A204.1 (cell line): ENCODE data around the gene MX2.
"Not testable (repeated sequence)": the region's sequence is repeated elsewhere in the genome, so short reads cannot be mapped to it uniquely, and the experiment has no call there.

Experiments used
- FAIRE-seq: peaks from 2 replicates; lab custom pipeline; 2012; peaks lifted over from hg19 to GRCh38; lab: Jason Lieb, UNC

The MX2 gene

DNA sequence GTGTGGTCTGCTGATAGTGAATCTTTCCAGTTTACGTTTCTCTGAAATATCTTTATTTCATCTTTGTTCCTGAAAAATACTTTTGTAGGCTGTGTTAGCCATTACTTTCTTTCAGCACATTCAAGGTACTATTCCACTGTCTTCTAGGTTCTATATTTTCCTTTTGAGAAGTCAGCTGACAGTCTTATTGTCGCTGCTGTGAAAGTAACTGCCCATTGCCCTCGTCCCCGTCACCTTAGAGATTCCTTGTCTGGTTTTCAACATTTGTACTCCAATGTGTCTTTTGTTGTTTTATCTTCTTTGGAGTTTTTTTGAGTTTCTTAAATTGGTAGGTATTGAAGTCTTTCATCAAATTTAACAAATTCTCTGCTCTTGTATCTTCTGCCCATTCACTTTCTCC, 19.8 kb upstream of the MX2 start:
- FAIRE-seq, result no peak

DNA sequence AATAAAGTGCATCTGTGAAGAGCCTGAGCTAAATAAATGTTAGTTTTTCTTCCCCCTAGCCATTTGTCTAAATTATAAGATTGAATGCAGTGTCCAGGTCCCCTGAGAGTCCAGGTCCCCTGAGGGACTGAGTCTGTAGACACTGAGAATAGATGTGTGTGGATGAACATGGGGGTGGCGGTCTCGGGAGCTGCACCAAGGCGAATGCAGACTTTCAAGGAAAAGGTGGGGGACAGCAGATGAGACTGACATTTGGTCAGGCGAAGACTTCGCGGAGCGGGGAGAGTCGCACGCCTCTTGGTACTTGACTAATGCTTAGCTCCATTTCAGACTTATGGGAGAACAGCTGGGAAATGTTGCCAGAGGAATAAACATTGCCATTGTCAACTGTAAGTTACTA, 17.7 kb upstream of the MX2 start:
- no peak for FAIRE-seq

DNA sequence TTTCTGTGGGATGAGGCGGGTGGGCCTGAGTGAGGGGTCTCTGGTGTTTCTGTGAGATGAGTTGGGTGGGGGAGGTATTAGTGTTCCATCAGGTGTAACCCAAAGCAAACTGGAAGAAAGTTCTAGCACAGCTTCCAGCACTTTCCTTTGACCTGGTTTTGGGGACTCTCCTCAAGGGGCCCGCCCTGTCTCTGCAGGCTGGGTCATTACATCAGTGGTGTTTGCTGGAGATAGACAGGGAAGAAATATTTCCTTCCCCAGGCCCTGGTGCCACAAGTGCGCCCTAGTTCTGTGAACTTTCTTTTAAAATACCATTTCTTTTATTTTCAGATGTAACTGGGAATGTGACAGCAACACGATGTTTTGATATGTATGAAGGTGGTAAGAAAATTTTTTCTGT, 16.5 kb upstream of the MX2 start:
- FAIRE-seq, result no peak

DNA sequence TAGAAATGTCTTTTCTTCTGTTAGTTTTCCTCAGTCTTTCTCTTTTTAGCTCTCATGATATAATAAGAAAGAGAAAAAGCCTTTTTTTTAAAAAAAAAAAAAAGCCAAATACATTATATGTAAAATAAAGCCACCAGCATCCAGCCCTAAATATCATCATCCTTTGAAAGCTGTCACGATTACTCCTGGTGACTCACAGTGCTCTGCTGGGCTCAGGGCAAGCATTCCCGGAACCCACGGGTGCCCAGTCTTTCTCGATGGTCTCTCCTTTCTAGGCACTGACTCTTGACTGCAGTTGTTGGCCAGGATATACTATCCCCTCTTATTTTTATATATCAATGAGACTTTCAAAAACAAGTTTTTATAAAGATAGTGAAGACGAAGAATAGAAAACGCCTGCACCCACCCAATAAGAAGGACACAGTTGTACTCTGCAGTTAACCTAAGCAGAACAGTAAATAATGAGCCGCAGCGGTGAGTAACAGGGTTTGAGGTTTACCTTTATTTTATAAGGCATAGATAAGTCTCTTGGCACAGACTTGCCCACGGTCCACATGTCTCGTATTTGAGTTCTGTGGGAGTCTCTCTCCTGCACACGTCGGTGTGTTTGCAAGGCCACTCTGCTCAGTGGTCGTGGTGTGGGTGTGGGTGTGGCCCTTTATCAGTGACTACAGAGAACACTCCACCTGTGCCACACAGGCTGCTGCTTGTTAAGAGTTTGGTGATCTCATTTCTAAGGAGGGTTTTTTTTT, 15.7 kb upstream of the MX2 start:
- no peak for FAIRE-seq

DNA sequence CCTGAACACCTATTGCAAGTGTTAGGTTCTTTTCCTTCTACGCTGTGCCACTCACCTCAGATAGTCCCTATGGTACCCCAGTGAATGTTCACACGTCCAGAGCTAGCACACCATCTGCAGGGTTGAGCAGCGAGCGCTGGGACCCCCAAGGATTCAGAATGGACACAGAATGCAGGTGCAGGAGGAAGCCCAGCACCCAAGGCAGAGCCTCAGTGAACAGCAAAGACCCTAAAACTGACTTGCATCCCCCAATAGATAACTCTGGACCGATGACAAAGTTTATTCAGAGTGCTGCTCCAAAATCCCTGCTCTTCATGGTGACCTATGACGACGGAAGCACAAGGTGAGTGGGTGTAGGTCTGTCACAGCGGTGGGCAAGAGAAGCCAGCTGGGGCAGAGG, 15.1 kb upstream of the MX2 start:
- FAIRE-seq, result no peak

- FAIRE-seq, result no peak
Measured at GRCh38 chr21:41348434-41348833, 13.4 kb upstream of the MX2 start.

DNA sequence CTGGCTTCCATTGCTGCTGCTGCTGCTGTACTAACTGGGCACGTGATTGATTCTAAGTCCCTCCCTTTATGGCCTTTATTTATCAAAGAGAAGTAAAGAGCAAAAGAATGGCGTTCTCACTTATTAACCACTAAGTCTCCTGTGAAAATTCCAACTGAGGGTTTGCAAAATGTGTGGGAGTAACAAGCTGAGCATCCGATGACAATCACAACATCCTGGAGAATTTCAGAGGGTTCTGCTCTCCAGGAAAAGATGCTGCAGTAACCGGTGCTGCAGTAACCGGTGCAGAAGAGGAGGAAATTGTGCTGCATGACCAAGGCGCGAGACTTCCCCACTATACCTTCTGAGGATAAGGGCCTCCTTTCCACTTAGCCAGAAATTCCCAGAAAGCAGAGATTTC, 12.7 kb upstream of the MX2 start:
- no peak for FAIRE-seq

DNA sequence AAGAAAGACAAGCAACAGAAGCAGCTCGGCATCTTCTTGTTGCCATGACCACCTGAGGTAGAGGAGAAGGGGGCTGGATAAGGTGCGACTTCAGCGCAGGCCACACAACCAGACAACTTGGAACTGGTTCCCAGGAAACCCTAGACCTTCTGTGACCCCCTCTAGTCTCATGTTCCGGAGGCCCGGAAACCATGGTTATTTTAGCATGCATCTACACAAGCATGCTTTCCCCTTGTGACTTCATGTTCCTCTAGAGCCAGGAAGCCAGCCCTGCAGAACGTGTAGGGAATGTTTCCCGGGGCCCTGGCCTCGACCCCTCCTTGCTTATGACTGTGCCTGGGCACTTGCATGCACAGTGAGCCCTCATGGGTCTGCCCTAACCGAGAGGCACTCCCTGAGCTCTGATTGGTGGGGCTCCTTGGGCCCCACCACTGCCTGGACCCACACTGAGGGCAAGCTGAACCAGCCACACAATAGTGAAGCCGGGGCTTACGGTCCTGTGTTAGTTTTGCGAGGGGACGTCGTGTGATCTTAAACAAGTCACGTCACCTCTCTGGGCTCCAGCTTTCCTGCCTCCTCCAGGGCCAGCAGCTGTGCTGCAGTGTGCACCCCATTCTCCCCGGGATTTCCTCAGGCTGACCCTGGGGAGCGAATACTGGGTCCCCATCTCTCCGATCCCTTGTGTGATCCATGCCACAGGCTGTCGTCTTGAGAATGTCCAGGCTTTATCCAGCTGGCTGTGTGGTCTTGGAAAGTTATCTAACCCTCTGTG, 12.0 kb upstream of the MX2 start:
- no peak for FAIRE-seq

DNA sequence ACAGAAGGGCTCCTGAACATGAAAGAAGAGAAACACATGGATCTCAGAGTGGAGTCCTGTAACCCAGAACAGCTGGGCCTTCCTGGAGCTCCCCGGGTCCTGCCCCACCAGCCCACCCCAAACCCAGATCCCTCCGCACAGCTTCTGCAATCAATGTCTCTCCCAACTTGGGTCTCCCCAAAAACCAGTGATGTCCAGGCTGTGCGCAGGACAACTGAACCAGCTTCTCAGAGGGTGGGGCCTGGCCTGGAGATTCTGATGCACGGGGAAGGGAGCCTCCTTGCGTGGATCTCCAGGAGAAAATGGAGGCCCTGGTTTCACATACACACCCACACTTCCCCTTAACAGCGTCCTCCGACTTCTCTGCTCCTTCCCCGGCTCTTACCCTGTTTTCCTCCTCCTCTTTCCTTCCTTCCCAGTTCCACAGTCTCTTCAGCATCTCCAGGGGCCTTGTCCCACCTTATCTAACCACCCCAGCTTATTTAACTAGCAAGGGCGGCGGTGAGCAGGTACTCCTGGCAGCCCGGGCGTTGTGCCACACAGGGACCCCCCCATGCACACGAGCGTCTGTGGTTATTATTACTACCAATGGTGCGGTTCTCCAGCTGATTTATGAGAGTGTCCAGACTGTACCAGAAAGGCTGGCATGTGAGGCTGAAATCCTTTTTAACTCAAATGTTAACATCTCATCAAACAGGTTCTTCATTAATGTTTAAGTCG, 11.2 kb upstream of the MX2 start:
- FAIRE-seq, result no peak

DNA sequence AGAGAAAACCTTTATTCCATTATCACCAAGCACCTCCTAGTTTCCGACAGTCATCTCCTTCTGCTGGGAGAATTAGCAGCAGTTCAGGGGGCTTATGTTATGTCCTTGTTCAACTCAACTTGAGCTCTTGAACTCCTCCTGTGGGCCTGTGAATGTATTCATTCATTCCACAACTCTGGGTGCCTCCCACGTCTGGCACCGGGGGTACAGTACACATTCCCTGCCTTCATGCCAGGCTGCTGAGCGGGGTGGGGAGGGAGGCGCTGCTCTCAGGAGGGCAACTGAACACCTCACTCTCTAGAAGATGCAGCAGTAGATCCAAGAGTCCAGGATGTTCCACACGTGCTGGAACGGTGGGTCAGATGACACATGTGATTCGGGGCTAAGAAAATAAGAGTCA, 4.3 kb upstream of the MX2 start:
- no peak for FAIRE-seq

DNA sequence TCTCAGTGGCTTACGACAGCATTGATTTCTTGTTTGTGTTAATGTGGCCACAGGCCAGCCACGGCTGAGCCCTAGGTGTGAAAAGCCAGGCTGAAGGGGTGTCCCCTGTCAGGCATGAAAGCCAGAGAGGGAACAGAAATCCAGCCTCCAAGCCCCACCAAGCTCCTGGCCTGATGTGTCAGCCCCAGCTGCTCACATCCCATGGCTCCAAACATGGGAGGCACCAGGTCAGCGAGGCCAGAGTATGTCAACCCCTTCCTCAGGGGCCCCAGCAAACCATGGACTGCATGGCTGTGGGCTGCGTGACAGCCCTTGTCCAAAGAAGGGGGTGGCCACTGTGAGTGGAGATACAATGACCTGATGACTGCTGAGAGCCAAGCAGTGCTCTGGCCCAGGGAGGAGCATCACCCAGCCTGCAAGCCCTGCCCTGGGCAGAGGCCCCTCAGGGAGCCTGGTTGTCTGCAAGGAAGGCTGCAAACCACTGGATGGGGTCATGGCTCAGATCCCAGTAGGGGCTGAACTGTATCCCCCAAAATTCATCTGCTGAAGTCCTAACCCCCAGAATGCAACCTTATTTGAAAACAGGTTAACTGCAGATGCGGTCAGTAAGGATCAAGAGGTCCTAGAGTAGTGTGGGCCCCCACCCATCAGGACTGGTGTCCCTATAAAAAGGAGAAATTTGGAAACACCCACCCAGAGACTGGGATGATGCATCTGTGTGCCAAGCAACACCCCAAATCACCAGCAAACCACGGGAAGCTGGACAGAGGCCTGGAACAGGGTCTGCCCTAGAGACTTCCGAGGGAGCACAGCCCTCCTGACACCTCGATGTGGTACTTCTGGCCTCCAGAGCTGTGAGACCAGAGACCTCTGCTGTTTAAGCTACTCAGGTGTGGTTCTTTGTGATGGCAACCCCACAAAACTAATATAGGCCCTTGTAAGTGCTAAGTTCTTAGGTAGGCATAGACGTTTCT, 3.3 kb upstream of the MX2 start:
- no peak for FAIRE-seq

DNA sequence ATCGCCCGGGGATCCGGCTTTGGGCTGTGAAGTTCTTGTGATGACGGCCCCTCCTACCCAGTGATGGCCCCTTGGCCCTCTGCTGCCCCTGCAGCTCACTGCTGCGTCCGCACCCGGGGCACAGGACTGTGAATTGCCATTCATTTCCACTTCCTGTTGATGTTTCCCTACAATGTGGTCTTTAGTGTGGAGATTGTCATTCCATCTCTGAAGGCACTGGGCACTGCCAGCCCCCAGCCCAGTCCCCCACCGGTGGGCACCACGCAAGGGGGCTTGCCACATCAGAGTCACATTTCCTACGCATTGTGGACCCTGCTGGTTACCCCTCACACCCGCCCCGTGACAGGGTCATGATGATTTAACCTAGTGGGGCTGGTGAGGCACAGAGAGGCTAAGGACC, 2.5 kb upstream of the MX2 start:
- no peak for FAIRE-seq

DNA sequence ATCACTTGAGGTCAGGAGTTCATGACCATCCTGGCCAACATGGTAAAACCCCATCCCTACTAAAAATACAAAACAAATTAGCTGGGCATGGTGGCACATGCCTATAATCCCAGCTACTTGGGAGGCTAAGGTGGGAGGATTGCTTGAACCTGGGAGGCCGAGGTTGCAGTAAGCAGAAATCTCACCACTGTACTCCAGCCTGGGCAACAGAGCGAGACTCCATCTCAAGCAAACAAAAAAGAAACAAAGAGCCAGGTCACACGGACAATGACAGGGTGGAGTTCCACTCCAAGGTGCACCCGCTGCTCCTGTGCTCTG, 2.1 kb upstream of the MX2 start:
- FAIRE-seq, result not testable (repeated sequence)

DNA sequence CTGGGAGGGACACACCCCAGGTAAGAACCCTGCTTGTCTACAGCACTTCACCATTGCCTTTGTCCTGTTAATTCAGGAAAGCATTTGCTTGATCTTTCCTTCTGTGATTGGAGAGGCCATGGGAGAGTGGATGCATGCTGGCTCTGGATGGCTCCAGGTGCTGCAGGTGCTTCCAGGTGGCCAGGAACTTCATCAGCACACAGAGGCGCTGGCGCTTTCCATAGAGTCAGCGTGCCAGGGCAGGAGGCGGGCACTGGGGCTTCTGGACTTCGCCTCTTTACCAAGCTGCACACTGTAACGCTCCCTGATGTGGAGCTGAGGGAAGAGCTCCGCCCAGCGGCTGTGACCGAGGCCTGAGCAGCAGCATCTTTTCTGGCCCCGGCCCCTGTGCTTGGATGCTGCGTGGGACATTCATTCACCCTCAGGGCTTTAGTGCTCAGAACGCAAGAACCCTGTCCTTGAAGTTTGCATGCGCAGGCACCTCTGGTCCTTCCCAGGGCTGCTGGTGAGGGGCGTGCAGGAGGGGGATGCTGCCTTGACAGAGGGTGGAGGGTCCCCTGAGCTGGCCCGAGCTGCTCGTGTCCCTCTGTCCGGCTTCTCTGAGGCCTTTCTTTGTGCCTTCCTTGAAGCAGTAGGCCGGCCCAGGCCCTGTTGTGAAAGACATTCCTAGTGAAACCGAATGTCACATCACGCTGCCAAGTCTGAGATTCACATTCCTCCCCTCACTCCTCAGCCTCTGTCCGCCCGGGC, 1.6 kb upstream of the MX2 start:
- no peak for FAIRE-seq

- FAIRE-seq, result no peak
Measured at GRCh38 chr21:41361053-41361785, 608 bp upstream of the MX2 start.

GRCh38 chr21:41362605-41363369, 960 bp downstream of the MX2 start:
- no peak for FAIRE-seq

- no peak for FAIRE-seq
Measured at GRCh38 chr21:41363370-41364270, 1.8 kb downstream of the MX2 start.

GRCh38 chr21:41364308-41364707, 2.5 kb downstream of the MX2 start:
- no peak for FAIRE-seq
